ENCODE results near the gene BCHE.

BCHE gene

DNA sequence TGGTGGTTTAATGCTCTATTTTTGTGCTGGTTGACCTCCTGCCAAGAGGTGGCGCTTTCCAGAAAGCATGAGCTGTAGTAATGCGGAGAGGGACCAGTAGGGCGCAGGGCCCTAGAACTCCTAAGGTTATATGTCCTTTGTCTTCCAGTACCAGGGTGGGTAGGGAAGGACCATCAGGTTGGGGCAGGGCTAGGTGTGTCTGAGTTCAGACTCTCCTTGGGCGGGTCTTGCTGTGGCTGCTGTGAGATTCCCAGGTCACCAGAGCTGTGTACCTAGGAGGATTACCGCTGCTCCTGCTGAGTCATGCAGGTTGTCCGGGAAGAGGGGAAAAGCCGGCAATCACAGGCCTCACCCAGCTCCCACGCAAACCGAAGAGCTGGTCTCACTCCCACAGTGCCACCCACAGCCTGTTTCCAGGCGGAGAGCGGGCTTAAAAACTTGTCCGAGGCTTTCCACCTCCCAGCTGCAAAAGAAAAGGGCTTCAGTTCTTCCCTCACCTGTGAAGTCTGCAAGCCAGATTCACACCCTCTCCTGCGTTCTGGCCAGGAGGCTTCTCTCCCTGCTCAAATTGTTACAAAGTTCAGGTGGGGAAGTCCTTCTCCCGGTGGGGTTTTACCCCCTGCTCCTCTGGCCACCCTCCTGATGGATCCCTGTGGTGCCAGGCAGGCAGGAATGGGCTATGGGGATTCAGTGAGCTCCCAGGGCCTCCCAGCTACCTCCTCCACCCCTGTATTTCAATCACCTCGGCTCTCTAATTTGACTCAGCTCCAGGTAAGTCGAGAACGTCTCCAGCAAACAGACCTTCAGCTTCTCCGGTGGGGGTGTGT lies 37.7 kb upstream of the BCHE start:
- TF ChIP-seq MYC (IDR thresholded peaks at IDR 0.05; ENCODE audit: low read depth, low read length) (no peak), POLR2A (IDR thresholded peaks at IDR 0.05; ENCODE audit: extremely low read depth, insufficient read length) (no peak)
- TF ChIP-seq, protein P1, sequence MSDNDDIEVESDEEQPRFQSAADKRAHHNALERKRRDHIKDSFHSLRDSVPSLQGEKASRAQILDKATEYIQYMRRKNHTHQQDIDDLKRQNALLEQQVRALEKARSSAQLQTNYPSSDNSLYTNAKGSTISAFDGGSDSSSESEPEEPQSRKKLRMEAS (IDR thresholded peaks at IDR 0.05; ENCODE audit: low read depth, low read length): no peak
- TF ChIP-seq, protein P2, sequence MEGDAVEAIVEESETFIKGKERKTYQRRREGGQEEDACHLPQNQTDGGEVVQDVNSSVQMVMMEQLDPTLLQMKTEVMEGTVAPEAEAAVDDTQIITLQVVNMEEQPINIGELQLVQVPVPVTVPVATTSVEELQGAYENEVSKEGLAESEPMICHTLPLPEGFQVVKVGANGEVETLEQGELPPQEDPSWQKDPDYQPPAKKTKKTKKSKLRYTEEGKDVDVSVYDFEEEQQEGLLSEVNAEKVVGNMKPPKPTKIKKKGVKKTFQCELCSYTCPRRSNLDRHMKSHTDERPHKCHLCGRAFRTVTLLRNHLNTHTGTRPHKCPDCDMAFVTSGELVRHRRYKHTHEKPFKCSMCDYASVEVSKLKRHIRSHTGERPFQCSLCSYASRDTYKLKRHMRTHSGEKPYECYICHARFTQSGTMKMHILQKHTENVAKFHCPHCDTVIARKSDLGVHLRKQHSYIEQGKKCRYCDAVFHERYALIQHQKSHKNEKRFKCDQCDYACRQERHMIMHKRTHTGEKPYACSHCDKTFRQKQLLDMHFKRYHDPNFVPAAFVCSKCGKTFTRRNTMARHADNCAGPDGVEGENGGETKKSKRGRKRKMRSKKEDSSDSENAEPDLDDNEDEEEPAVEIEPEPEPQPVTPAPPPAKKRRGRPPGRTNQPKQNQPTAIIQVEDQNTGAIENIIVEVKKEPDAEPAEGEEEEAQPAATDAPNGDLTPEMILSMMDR (IDR thresholded peaks at IDR 0.05; ENCODE audit: low read depth, low read length): no peak
- no peak overlapping the region for H3K4me3 ChIP-seq (ENCODE audit: low read depth, low read length)
- DNase-seq (ENCODE audit: low read depth): no peak

DNA sequence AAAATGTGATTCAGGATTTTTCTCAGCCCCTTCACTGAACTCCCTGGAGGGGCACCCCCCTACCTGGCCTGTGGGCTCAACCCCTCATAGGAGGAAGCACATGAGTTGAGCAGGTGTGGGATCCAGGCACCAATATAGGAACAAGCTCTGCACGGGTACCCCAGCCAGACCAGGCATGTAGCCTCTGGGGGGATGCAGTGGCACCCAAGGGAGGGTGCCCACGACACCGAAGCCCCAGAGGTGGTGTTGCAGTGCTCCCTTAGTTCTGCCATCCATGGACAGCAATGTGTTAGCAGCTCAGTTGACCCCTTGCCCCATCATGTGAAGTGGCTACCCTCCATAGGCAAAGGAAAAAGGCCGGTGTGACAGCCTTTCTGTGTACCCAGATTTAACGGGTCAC lies 30.9 kb upstream of the BCHE start:
- no peak for DNase-seq (ENCODE audit: low read depth)
- TF ChIP-seq MYC (IDR thresholded peaks at IDR 0.05; ENCODE audit: low read depth, low read length) (no peak), POLR2A (IDR thresholded peaks at IDR 0.05; ENCODE audit: extremely low read depth, insufficient read length) (no peak)

DNA sequence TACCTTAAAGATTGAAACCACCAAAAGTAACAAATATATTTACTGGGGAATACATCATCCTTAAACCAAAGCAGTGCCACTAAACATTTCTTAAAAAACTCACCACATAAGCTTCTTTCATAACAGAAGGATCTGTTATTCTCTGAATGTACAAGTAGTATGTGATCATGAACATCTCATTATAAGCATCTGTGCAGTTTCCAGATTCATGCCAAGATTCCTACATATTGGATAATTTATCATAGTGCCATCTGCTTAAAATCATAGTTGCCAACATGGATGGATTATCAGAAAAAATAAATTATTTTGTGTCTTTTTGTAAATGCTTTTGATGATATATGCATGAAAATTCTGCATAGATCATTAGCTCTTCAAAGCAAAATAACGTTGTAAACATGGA lies 21.8 kb upstream of the BCHE start:
- no peak overlapping the region for H3K4me3 ChIP-seq (ENCODE audit: low read depth, low read length)
- TF ChIP-seq MYC (IDR thresholded peaks at IDR 0.05; ENCODE audit: low read depth, low read length) (no peak), POLR2A (IDR thresholded peaks at IDR 0.05; ENCODE audit: extremely low read depth, insufficient read length) (no peak)
- TF ChIP-seq, protein P1 (IDR thresholded peaks at IDR 0.05; ENCODE audit: low read depth, low read length): no peak
- TF ChIP-seq, protein P2 (IDR thresholded peaks at IDR 0.05; ENCODE audit: low read depth, low read length): no peak
- no peak for DNase-seq (ENCODE audit: low read depth)

More for the DNA sequence above, 30.9 kb upstream of the BCHE start:
- no peak overlapping the region for H3K4me3 ChIP-seq (ENCODE audit: low read depth, low read length)

DNA sequence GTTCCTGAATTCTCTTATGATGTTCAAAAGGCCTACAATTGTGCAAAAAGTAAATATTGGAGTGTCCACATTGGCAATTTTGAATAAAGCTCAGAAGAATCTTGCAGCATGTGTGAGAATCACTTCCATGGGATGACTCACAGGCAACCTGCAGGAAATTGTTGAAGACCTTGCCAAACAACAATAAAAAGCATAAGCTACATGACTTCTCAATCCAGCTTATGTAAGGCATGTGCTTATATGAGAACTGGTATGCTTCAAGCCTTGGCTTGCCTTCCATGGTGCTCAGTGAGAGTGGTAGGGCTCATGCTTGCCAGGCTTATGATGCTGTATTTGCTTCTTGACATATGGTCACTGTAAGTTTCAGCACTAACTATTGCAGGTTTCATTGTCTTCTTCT lies 18.4 kb upstream of the BCHE start:
- no peak for DNase-seq (ENCODE audit: low read depth)
- no peak overlapping the region for H3K4me3 ChIP-seq (ENCODE audit: low read depth, low read length)
- TF ChIP-seq MYC (IDR thresholded peaks at IDR 0.05; ENCODE audit: low read depth, low read length) (no peak), POLR2A (IDR thresholded peaks at IDR 0.05; ENCODE audit: extremely low read depth, insufficient read length) (no peak)
- TF ChIP-seq, protein P1 (IDR thresholded peaks at IDR 0.05; ENCODE audit: low read depth, low read length): no peak
- TF ChIP-seq, protein P2 (IDR thresholded peaks at IDR 0.05; ENCODE audit: low read depth, low read length): no peak

DNA sequence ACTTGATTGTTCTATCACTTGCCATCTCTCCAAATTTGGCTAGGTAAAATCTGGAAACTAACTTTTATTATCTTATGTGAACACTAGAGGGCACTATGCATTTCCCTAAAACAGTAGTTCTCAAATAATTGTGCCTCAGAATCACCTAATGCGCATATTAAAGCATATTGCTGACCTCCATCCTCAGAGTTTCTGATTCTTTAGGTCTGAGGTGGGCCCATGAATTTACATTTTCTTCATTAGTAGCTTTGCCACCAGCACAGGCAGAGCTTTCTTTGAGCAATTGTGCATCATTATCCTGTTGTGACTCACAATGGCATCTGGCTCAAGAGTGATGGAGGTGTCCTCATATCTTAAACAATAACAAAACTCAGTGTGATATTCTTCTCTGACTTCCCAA lies 17.5 kb upstream of the BCHE start:
- DNase-seq (ENCODE audit: low read depth): peak; percentile 14
- TF ChIP-seq, protein P1 (IDR thresholded peaks at IDR 0.05; ENCODE audit: low read depth, low read length): no peak
- TF ChIP-seq, protein P2 (IDR thresholded peaks at IDR 0.05; ENCODE audit: low read depth, low read length): peak; percentile 24
- TF ChIP-seq POLR2A (IDR thresholded peaks at IDR 0.05; ENCODE audit: extremely low read depth, insufficient read length): no peak
- TF ChIP-seq MYC (IDR thresholded peaks at IDR 0.05; ENCODE audit: low read depth, low read length): no peak
- H3K4me3 ChIP-seq (ENCODE audit: low read depth, low read length): no peak overlapping the region

DNA sequence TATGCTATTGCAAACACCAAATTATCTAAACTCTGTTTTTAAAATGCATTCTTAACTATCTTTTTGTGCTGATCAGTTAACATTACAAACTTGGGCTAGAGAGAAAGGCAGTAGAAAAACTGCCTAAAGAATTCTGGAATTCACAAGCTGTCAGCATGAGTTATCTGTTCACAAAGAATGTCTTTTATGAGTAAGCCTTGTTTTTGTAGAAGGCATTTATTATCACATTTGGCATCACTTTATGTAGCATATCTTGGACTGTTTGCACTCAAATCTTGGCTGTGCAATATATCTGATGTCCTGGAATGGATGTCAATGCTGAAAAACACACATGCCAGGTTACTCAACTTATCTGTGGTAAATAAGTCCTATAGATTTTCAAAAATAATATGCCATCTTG lies 15.5 kb upstream of the BCHE start:
- no peak for DNase-seq (ENCODE audit: low read depth)
- no peak overlapping the region for H3K4me3 ChIP-seq (ENCODE audit: low read depth, low read length)
- TF ChIP-seq, protein P1 (IDR thresholded peaks at IDR 0.05; ENCODE audit: low read depth, low read length): no peak
- no peak for TF ChIP-seq MYC (IDR thresholded peaks at IDR 0.05; ENCODE audit: low read depth, low read length)

Measured in NB4 (cell line).